ENCODE measurements around the gene HERC6. TPM values are rescaled to one million over a fixed set of nuclear protein-coding genes. Genes with fewer than 3 reads are reported as not detected.

The HERC6 gene
- total RNA-seq, 1 experiment from 2014 or later, result 4.1 TPM

GRCh38 chr4:88409206-88409605 lies 30.6 kb downstream of the HERC6 start (continued):
- no peak for TF ChIP-seq E2F1 (CRISPR knock-in tag; IDR thresholded peaks at IDR 0.05)
- no peak for TF ChIP-seq IRF1 (CRISPR knock-in tag; IDR thresholded peaks at IDR 0.05)
- TF ChIP-seq TEAD4 (CRISPR knock-in tag; IDR thresholded peaks at IDR 0.05), result no peak
- no peak for TF ChIP-seq ESRRA (CRISPR knock-in tag; IDR thresholded peaks at IDR 0.05; ENCODE audit: borderline replicate concordance)

GRCh38 chr4:88409789-88410188 lies 31.1 kb downstream of the HERC6 start:
- ChIA-PET POLR2A (no interaction called here), CTCF (interaction anchor here (1.8 kb wide), 1 partner anchor 41 kb away, joined by 5 read pairs; no protein-coding TSS in a partner anchor)
- ATAC-seq (no peak), DNase-seq (ENCODE audit: low spot score) (no peak)
- Mint-ChIP-seq H3K36me3 (peaks cover 9% of the 10 kb centered on the region), H3K9me3 (peaks cover 8% of the 10 kb centered on the region), H3K27ac (no peak overlapping the region), H3K4me1 (peaks cover 10% of the 10 kb centered on the region), H3K4me3 (no peak overlapping the region), H3K27me3 (ENCODE audit: low read depth) (no peaks in the 10 kb centered on the region)
- TF ChIP-seq USF1 (CRISPR knock-in tag; IDR thresholded peaks at IDR 0.05), result no peak
- no peak for TF ChIP-seq STAT6 (CRISPR knock-in tag; conservative IDR thresholded peaks at IDR 0.05; ENCODE audit: low read depth)
- no peak for TF ChIP-seq CBFB (CRISPR knock-in tag; IDR thresholded peaks at IDR 0.05; ENCODE audit: low read depth)
- no peak for TF ChIP-seq SMAD3 (CRISPR knock-in tag; IDR thresholded peaks at IDR 0.05; ENCODE audit: borderline replicate concordance)
- TF ChIP-seq KAT7 (CRISPR knock-in tag; IDR thresholded peaks at IDR 0.05; ENCODE audit: borderline replicate concordance), result no peak
- no peak for TF ChIP-seq ELF4 (CRISPR knock-in tag; IDR thresholded peaks at IDR 0.05; ENCODE audit: low read depth)
- no peak for TF ChIP-seq ZNF263 (CRISPR knock-in tag; IDR thresholded peaks at IDR 0.05; ENCODE audit: low read depth)
- TF ChIP-seq ZNF396 (CRISPR knock-in tag; IDR thresholded peaks at IDR 0.05; ENCODE audit: borderline replicate concordance), result no peak
- TF ChIP-seq MXD4 (CRISPR knock-in tag; IDR thresholded peaks at IDR 0.05; ENCODE audit: borderline replicate concordance), result no peak
- no peak for TF ChIP-seq ATF1 (CRISPR knock-in tag; IDR thresholded peaks at IDR 0.05)
- TF ChIP-seq JUN (CRISPR knock-in tag; IDR thresholded peaks at IDR 0.05), result no peak
- no peak for TF ChIP-seq ESRRA (CRISPR knock-in tag; IDR thresholded peaks at IDR 0.05; ENCODE audit: borderline replicate concordance)
- no peak for TF ChIP-seq GTF2I (CRISPR knock-in tag; conservative IDR thresholded peaks at IDR 0.05)
- TF ChIP-seq USF2 (CRISPR knock-in tag; IDR thresholded peaks at IDR 0.05), result no peak

GRCh38 chr4:88411491-88412096 lies 32.9 kb downstream of the HERC6 start:
- ATAC-seq, result no peak
- Mint-ChIP-seq H3K4me3 (no peak overlapping the region), H3K27me3 (ENCODE audit: low read depth) (no peaks in the 10 kb centered on the region), H3K4me1 (peaks cover 10% of the 10 kb centered on the region), H3K9me3 (peaks cover 8% of the 10 kb centered on the region), H3K27ac (no peak overlapping the region), H3K36me3 (peaks cover 9% of the 10 kb centered on the region)
- POLR2A ChIA-PET, result interaction anchor here (0.5 kb wide), 1 partner anchor 105 kb away, joined by 7 read pairs; no protein-coding TSS in a partner anchor
- CTCF ChIA-PET, result no interaction called here
- DNase-seq (ENCODE audit: low spot score), result no peak
- TF ChIP-seq ZNF121 (CRISPR knock-in tag; IDR thresholded peaks at IDR 0.05), result no peak
- no peak for TF ChIP-seq MAX (CRISPR knock-in tag; IDR thresholded peaks at IDR 0.05)
- TF ChIP-seq ATF3 (CRISPR knock-in tag; conservative IDR thresholded peaks at IDR 0.05), result no peak
- TF ChIP-seq FOXP4 (CRISPR knock-in tag; IDR thresholded peaks at IDR 0.05), result no peak
- TF ChIP-seq E2F5 (CRISPR knock-in tag; IDR thresholded peaks at IDR 0.05), result no peak
- no peak for TF ChIP-seq ATF1 (CRISPR knock-in tag; IDR thresholded peaks at IDR 0.05)
- TF ChIP-seq MLX (CRISPR knock-in tag; IDR thresholded peaks at IDR 0.05), result no peak
